H1 (cell line): ENCODE data around the gene PDX1. TPM values are rescaled to one million over a fixed set of nuclear protein-coding genes. Genes with fewer than 3 reads are reported as not detected.

Experiments used
- CTCF ChIA-PET: fragments of 300-600 bp; sonication (Branson Sonifier 250); formaldehyde crosslinking; loops from one replicate; lab custom pipeline; 2021; ENCODE audit not compliant: partially characterized antibody; lab: Charles Lee
- POLR2A ChIA-PET: fragments of 300-600 bp; sonication (Branson Sonifier 250); formaldehyde crosslinking; loops from one replicate; lab custom pipeline; 2021; ENCODE audit warnings: inconsistent platforms; ENCODE audit not compliant: partially characterized antibody; lab: Charles Lee
- DNase-seq, 2 experiments: peaks; one replicate each; pipeline versions ENCODE4 v3.0.0 to v3.0.0-alpha.2; 2010 to 2022; ENCODE audit warnings: low spot score in 2 of 2, low read depth in 1 of 2, mixed read lengths in 1 of 2
- FAIRE-seq: peaks from 2 replicates; lab custom pipeline; 2011; peaks lifted over from hg19 to GRCh38; lab: Jason Lieb, UNC
- H2AFZ ChIP-seq: 2 replicates; pipeline ENCODE4 v1.8.1; 2012; ENCODE audit warnings: low read length, inconsistent platforms
- H2AK5ac ChIP-seq: 2 replicates; pipeline ENCODE4 v1.6.1; 2013; ENCODE audit warnings: low read depth, low read length
- H2BK120ac ChIP-seq: replicated peaks from 2 replicates; pipeline ENCODE3; 2013; ENCODE audit warnings: low read depth, low read length, inconsistent platforms
- H2BK12ac ChIP-seq: 2 replicates; pipeline ENCODE4 v1.6.1; 2013; ENCODE audit warnings: low read depth, low read length
- H2BK15ac ChIP-seq: 2 replicates; pipeline ENCODE4 v1.6.1; 2013; ENCODE audit warnings: low read length
- H2BK20ac ChIP-seq: 2 replicates; pipeline ENCODE4 v1.6.1; 2013; ENCODE audit warnings: low read length
- H2BK5ac ChIP-seq: 2 replicates; pipeline ENCODE4 v1.6.1; 2013; ENCODE audit warnings: low read depth, low read length
- H3K14ac ChIP-seq: 2 replicates; pipeline ENCODE4 v1.6.1; 2013; ENCODE audit warnings: inconsistent platforms; ENCODE audit not compliant: insufficient read length
- H3K18ac ChIP-seq: 2 replicates; pipeline ENCODE4 v1.6.1; 2013; ENCODE audit warnings: low read length; ENCODE audit errors: extremely low read depth
- H3K23ac ChIP-seq: 2 replicates; pipeline ENCODE4 v1.6.1; 2013; ENCODE audit warnings: inconsistent platforms; ENCODE audit not compliant: insufficient read length
- H3K23me2 ChIP-seq: 2 replicates; pipeline ENCODE4 v1.6.1; 2013; ENCODE audit warnings: low read depth, low read length
- H3K27ac ChIP-seq: 2 replicates; pipeline ENCODE4 v1.6.1; 2011; ENCODE audit warnings: low read depth, low read length, inconsistent platforms
- H3K27me3 ChIP-seq, 4 experiments: replicated peaks in 1 of 4; 1 replicate in 1 of 4; 2 replicates in 3 of 4; pipeline versions ENCODE4 v1.6.1 to v1.8.1; 2011 to 2013; ENCODE audit warnings: low read length in 3 of 4, mild to moderate bottlenecking in 3 of 4, inconsistent platforms in 2 of 4, mixed read lengths in 2 of 4, moderate library complexity in 1 of 4; ENCODE audit not compliant: control insufficient read depth in 3 of 4, insufficient read depth in 3 of 4; ENCODE audit errors: extremely low read depth in 1 of 4
- H3K36me3 ChIP-seq, 4 experiments: 2 replicates each; pipeline versions ENCODE4 v1.6.1 to v1.8.1; 2011 to 2013; ENCODE audit warnings: mild to moderate bottlenecking in 4 of 4, low read length in 3 of 4, moderate library complexity in 2 of 4, control low read depth in 1 of 4, inconsistent platforms in 1 of 4; ENCODE audit not compliant: insufficient read depth in 4 of 4, control insufficient read depth in 2 of 4
- H3K4ac ChIP-seq: replicated peaks from 2 replicates; pipeline ENCODE3; 2013; ENCODE audit warnings: low read length, low read depth, mixed read lengths, inconsistent platforms; ENCODE audit not compliant: insufficient read length
- H3K4me1 ChIP-seq, 4 experiments: replicated peaks in 1 of 4; 1 replicate in 1 of 4; 2 replicates in 3 of 4; pipeline versions ENCODE4 v1.6.1 to v1.8.1; 2011 to 2013; ENCODE audit warnings: low read length in 3 of 4, inconsistent platforms in 2 of 4, mixed read lengths in 1 of 4; ENCODE audit not compliant: insufficient read depth in 4 of 4, control insufficient read depth in 3 of 4
- H3K4me2 ChIP-seq, 2 experiments: 2 replicates each; pipeline versions ENCODE4 v1.6.1 to v1.8.1; 2011 to 2013; ENCODE audit warnings: low read depth in 2 of 2, low read length in 2 of 2, control low read depth in 1 of 2, inconsistent platforms in 1 of 2, mild to moderate bottlenecking in 1 of 2; ENCODE audit not compliant: insufficient read depth in 1 of 2
- H3K4me3 ChIP-seq, 4 experiments: fragments of 200-600, 300-600 bp in 1 of 4; sonication (generic), shearing (Covaris generic), sonication (Bioruptor Twin) in 1 of 4; 2 replicates each; pipeline versions ENCODE4 v1.5.1 to v1.8.1; 2011 to 2016; ENCODE audit warnings: low read length in 4 of 4, low read depth in 3 of 4, control low read depth in 2 of 4, inconsistent platforms in 2 of 4, mild to moderate bottlenecking in 2 of 4, mixed read lengths in 1 of 4, moderate library complexity in 1 of 4; ENCODE audit not compliant: insufficient read depth in 2 of 4; ENCODE audit errors: extremely low read depth in 1 of 4
- H3K56ac ChIP-seq: replicated peaks from 2 replicates; pipeline ENCODE3; 2013; ENCODE audit warnings: low read depth, mild to moderate bottlenecking, mixed read lengths, low read length, inconsistent platforms; ENCODE audit not compliant: insufficient read length
- H3K79me1 ChIP-seq: 2 replicates; pipeline ENCODE4 v1.6.1; 2013; ENCODE audit warnings: low read depth, low read length, control low read depth
- H3K79me2 ChIP-seq, 2 experiments: 2 replicates each; pipeline versions ENCODE4 v1.6.1 to v1.8.1; 2012 to 2013; ENCODE audit warnings: low read length in 2 of 2, mild to moderate bottlenecking in 2 of 2, inconsistent platforms in 1 of 2; ENCODE audit not compliant: insufficient read depth in 2 of 2, control insufficient read depth in 1 of 2
- H3K9ac ChIP-seq, 4 experiments: replicated peaks in 1 of 4; 1 replicate in 1 of 4; 2 replicates in 3 of 4; pipeline versions ENCODE4 v1.6.1 to v1.8.1; 2011 to 2013; ENCODE audit warnings: low read depth in 3 of 4, low read length in 3 of 4, control low read depth in 2 of 4, mild to moderate bottlenecking in 2 of 4, moderate library complexity in 2 of 4, inconsistent platforms in 1 of 4; ENCODE audit errors: extremely low read depth in 1 of 4
- H3K9me3 ChIP-seq, 2 experiments: 2 replicates each; pipeline versions ENCODE4 v1.6.1 to v1.8.1; 2012 to 2013; ENCODE audit warnings: mild to moderate bottlenecking in 2 of 2, moderate library complexity in 2 of 2, control low read depth in 1 of 2, inconsistent platforms in 1 of 2, low read depth in 1 of 2, low read length in 1 of 2, mixed read lengths in 1 of 2; ENCODE audit not compliant: insufficient read depth in 2 of 2
- H4K20me1 ChIP-seq, 2 experiments: replicated peaks in 1 of 2; 2 replicates each; pipeline versions ENCODE3 to v1.8.1; 2011 to 2013; ENCODE audit warnings: inconsistent platforms in 2 of 2, low read length in 2 of 2, mild to moderate bottlenecking in 1 of 2; ENCODE audit not compliant: insufficient read depth in 2 of 2, control insufficient read depth in 1 of 2
- H4K5ac ChIP-seq: 2 replicates; pipeline ENCODE4 v1.6.1; 2013; ENCODE audit warnings: low read length, low read depth, mixed read lengths, inconsistent platforms; ENCODE audit not compliant: insufficient read length
- H4K8ac ChIP-seq: 2 replicates; pipeline ENCODE4 v1.8.0; 2013; ENCODE audit warnings: mild to moderate bottlenecking, moderate library complexity, low read length, inconsistent platforms; ENCODE audit not compliant: insufficient read depth; ENCODE audit errors: extremely low read depth
- H4K91ac ChIP-seq: replicated peaks from 2 replicates; pipeline ENCODE3; 2013; ENCODE audit warnings: low read length, mixed read lengths, inconsistent platforms; ENCODE audit not compliant: insufficient read length
- CBX8 ChIP-seq: fragments of 300-800, 300-1000 bp; sonication (generic); IDR thresholded peaks from 2 replicates; pipeline ENCODE4 v1.7.1; 2016; ENCODE audit warnings: low read depth, low read length, borderline replicate concordance
- EGR1 ChIP-seq: IDR thresholded peaks from 2 replicates; pipeline ENCODE4 v1.6.1; 2011; ENCODE audit warnings: low read depth, low read length, borderline replicate concordance
- EZH2 ChIP-seq: fragments of 200-600 bp; sonication (generic); IDR thresholded peaks from 2 replicates; pipeline ENCODE4 v1.7.1; 2012; ENCODE audit warnings: low read depth, mild to moderate bottlenecking, moderate library complexity, low read length, inconsistent platforms; ENCODE audit not compliant: severe bottlenecking
- RNF2 ChIP-seq: fragments of 200-900, 300-1000 bp; sonication (generic); IDR thresholded peaks from 2 replicates; pipeline ENCODE4 v1.7.1; 2016; ENCODE audit warnings: borderline replicate concordance, low read depth, mild to moderate bottlenecking, antibody characterized with exemption, low read length; ENCODE audit not compliant: poor library complexity, severe bottlenecking; ENCODE audit errors: missing control alignments
- SUZ12 ChIP-seq: fragments of 200-600 bp; sonication (generic); IDR thresholded peaks from 2 replicates; pipeline ENCODE4 v1.6.1; 2012; ENCODE audit warnings: mild to moderate bottlenecking, inconsistent platforms, low read length, moderate library complexity, mixed read lengths
- WGBS, 2 experiments: shearing (Covaris generic) in 1 of 2; methylation state at CpG; one replicate each; pipeline versions ENCODE4 v1.1.6 to v1.1.7; 2013 to 2015; ENCODE audit warnings: low lambda C conversion rate in 2 of 2, mixed read lengths in 2 of 2, inconsistent platforms in 1 of 2, low coverage in 1 of 2, missing lambda C conversion rate in 1 of 2; ENCODE audit not compliant: insufficient replicate concordance in 2 of 2, insufficient coverage in 1 of 2, insufficient read length in 1 of 2; ENCODE audit errors: extremely low coverage in 1 of 2, missing lambda C conversion rate in 1 of 2; 5-methylcytosine and 5-hydroxymethylcytosine counted together
- polyA plus RNA-seq, 7 experiments: library from polyadenylated mRNA; depleted of rRNA in 3 of 7; stranded (reverse) in 5 of 7; unstranded in 2 of 7; fragments of >200 nt in 5 of 7; fragments of 200-250 nt in 2 of 7; gene quantifications; 1 replicate in 5 of 7; 2 replicates in 1 of 7; 4 replicates in 1 of 7; pipeline versions ENCODE4 v1.2.1 to v1.2.3, GENCODE V29; 2011 to 2013; ENCODE audit warnings: missing spikeins in 2 of 7, mixed read lengths in 2 of 7
- total RNA-seq: library from RNA; stranded (reverse); fragmentation: NEBNext Ultra II Directional; extraction: Animal tissue kit (Norgen Biotek cat#: 25700); gene quantifications from 2 replicates; pipeline ENCODE4 v1.2.1, GENCODE V29; 2021

The PDX1 gene
- total and polyA plus RNA-seq, 2 of the 8 experiments (the other 6 are each of a cell fraction or from before 2014, with no cell fraction given): not detected

DNA sequence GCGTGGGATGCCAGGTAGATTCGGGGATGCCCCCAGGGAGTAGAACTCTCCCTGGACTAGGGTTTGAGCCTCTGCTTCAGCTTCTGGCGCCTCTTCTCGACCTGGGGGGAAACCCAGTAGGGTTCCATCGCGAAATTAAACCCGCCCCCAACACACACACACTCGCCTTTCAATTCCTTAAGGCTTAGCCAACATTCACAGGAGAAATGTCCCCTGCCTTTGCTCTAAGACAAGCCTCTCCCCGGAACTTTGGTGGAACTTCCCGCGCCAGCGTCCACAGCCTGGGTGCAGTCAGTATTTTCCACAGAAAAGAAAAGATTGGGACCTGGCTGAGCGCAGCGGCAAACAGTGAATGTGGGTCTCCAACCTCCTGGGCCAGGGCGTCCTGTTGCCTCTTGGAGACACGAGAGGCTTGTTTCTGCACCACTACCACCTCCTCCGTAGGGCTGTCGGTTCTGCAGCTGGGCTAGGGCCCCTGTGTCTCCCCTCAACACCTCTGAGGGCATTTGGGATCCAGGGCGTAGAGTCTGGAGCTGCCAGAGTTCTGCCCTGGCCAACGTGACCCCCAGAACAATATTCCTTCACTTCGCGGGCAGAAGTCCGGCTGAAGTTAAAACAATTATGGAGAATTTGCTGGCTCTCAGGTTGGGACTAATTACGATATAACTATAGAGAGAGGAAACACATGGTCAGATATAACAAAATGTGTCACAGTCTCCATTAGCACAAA is 3.2 kb downstream of the PDX1 start:
- no peak for DNase-seq
- no peak overlapping the region for H2BK20ac ChIP-seq
- H3K9ac ChIP-seq: no peak overlapping the region
- H2BK5ac ChIP-seq: no peak overlapping the region
- peaks cover 0 to 31% (median 20%) of the 10 kb centered on the region in 4 experiments; a peak in 5 of 7 replicates for H3K4me1 ChIP-seq
- CTCF ChIA-PET: interaction anchor here (1.0 to 1.7 kb wide), 4 partner anchors 9 to 95 kb away, joined by 3 to 16 read pairs (median 5); no protein-coding TSS in a partner anchor
- no peaks in the 10 kb centered on the region for H3K9me3 ChIP-seq
- no peaks in the 10 kb centered on the region; the same call in 1 of the 2 replicates for H3K23me2 ChIP-seq
- no peak overlapping the region for H4K91ac ChIP-seq
- no peak overlapping the region for H4K8ac ChIP-seq
- peaks cover 0 to 14% (median 0%) of the 10 kb centered on the region in 4 experiments; a peak in 1 of 8 replicates for H3K36me3 ChIP-seq
- H2AFZ ChIP-seq: no peak overlapping the region
- H3K79me1 ChIP-seq: no peaks in the 10 kb centered on the region
- H3K27ac ChIP-seq: no peak overlapping the region
- H4K5ac ChIP-seq: no peak overlapping the region
- no peak overlapping the region for H2BK120ac ChIP-seq
- H3K14ac ChIP-seq: no peak overlapping the region
- TF ChIP-seq RNF2: peak; percentile 83
- peak; percentile 8 for TF ChIP-seq EZH2
- no peak for TF ChIP-seq EGR1
- TF ChIP-seq CBX8: peak; percentile 96
- peak; percentile 3; the same call in 1 of the 2 replicates for TF ChIP-seq SUZ12
- WGBS, 2 experiments: 13% methylated on average over 24 of the region's 24 CpGs; no CpG with 5 or more reads in 1 of the 2 experiments
- no peak for FAIRE-seq
- peaks cover 98 to 100% (median 100%) of the 10 kb centered on the region in 4 experiments for H3K27me3 ChIP-seq
- H2BK15ac ChIP-seq: no peak overlapping the region
- no peak overlapping the region for H3K4ac ChIP-seq
- H3K4me2 ChIP-seq: peak overlapping the region in 1 of 2 experiments; percentile 34; a peak in 1 of 4 replicates
- POLR2A ChIA-PET: interaction anchor here (1.1 kb wide), 1 partner anchor 43 kb away, joined by 5 read pairs; no protein-coding TSS in a partner anchor
- no peak overlapping the region for H3K4me3 ChIP-seq
- no peaks in the 10 kb centered on the region for H3K79me2 ChIP-seq
- H2AK5ac ChIP-seq: no peak overlapping the region
- H3K18ac ChIP-seq: no peak overlapping the region
- peaks cover 31 to 51% of the 10 kb centered on the region in 2 experiments for H4K20me1 ChIP-seq
- no peak overlapping the region for H3K23ac ChIP-seq
- no peak overlapping the region for H2BK12ac ChIP-seq
- no peak overlapping the region for H3K56ac ChIP-seq
